GM21825 (cell line): ENCODE results near the gene HPCAL1.
"Not testable (repeated sequence)": the region's sequence is repeated elsewhere in the genome, so short reads cannot be mapped to it uniquely, and the experiment has no call there.

Experiments
- ATAC-seq: cut with Tn5 transposase; IDR thresholded peaks from one replicate; pipeline ENCODE4 v1.9.1; 2021; ENCODE audit warnings: mild to moderate bottlenecking, moderate library complexity; ENCODE audit not compliant: unreplicated experiment

HPCAL1 gene

GRCh38 chr2:10449838-10450691, 147.4 kb downstream of the HPCAL1 start:
- ATAC-seq = no peak

GRCh38 chr2:10451819-10452218, 149.1 kb downstream of the HPCAL1 start:
- ATAC-seq = no peak

- ATAC-seq = no peak
These were observed 149.6 kb downstream of the HPCAL1 start for GRCh38 chr2:10452312-10452711.

GRCh38 chr2:10452956-10453904, 150.5 kb downstream of the HPCAL1 start:
- ATAC-seq = no peak

- no peak for ATAC-seq
These were observed 151.2 kb downstream of the HPCAL1 start for GRCh38 chr2:10453905-10454298.

GRCh38 chr2:10454505-10454904, 151.8 kb downstream of the HPCAL1 start:
- ATAC-seq = no peak

GRCh38 chr2:10457195-10457594, 154.5 kb downstream of the HPCAL1 start:
- not testable (repeated sequence) for ATAC-seq

- no peak for ATAC-seq
These were observed 155.3 kb downstream of the HPCAL1 start for GRCh38 chr2:10457846-10458598.

- ATAC-seq = no peak
These were observed 157.7 kb downstream of the HPCAL1 start for GRCh38 chr2:10460366-10460796.

GRCh38 chr2:10462178-10463083, 159.7 kb downstream of the HPCAL1 start:
- ATAC-seq = no peak

- no peak for ATAC-seq
These were observed 163.2 kb downstream of the HPCAL1 start for GRCh38 chr2:10465910-10466309.

GRCh38 chr2:10466801-10467200, 164.1 kb downstream of the HPCAL1 start:
- no peak for ATAC-seq

- ATAC-seq = no peak
These were observed 164.7 kb downstream of the HPCAL1 start for GRCh38 chr2:10467401-10467800.

- no peak for ATAC-seq
These were observed 166.6 kb downstream of the HPCAL1 start for GRCh38 chr2:10469301-10469700.

GRCh38 chr2:10469955-10470608, 167.4 kb downstream of the HPCAL1 start:
- ATAC-seq = no peak

GRCh38 chr2:10471046-10471571, 168.4 kb downstream of the HPCAL1 start:
- ATAC-seq = no peak

GRCh38 chr2:10471955-10472354, 169.3 kb downstream of the HPCAL1 start:
- no peak for ATAC-seq

- no peak for ATAC-seq
These were observed 170.5 kb downstream of the HPCAL1 start for GRCh38 chr2:10473121-10473756.
